Thyroid gland (tissue), 4 donors: ENCODE results near the gene ITCH.

ENCODE experiments used
- POLR2A ChIP-seq, 2 donors: fragments of 450-650 bp; IDR thresholded peaks; one replicate each; pipeline ENCODE4 v1.6.1; 2017; ENCODE audit warnings: antibody characterized with exemption in 2 of 2, mild to moderate bottlenecking in 2 of 2, moderate library complexity in 1 of 2
- TF ChIP-seq, protein P1 (sequence below), 6 experiments: fragments of 200-600 bp in 3 of 6; fragments of 450-650 bp in 3 of 6; sonication (generic) in 3 of 6; IDR thresholded peaks; one replicate each; pipeline ENCODE4 v1.5.1; 2016 to 2019; ENCODE audit warnings: antibody characterized with exemption in 6 of 6, mild to moderate bottlenecking in 2 of 6, inconsistent platforms in 1 of 6, moderate library complexity in 1 of 6

GRCh38 chr20:34421766-34422466 lies 58.8 kb downstream of the ITCH start:
- TF ChIP-seq, protein P1, sequence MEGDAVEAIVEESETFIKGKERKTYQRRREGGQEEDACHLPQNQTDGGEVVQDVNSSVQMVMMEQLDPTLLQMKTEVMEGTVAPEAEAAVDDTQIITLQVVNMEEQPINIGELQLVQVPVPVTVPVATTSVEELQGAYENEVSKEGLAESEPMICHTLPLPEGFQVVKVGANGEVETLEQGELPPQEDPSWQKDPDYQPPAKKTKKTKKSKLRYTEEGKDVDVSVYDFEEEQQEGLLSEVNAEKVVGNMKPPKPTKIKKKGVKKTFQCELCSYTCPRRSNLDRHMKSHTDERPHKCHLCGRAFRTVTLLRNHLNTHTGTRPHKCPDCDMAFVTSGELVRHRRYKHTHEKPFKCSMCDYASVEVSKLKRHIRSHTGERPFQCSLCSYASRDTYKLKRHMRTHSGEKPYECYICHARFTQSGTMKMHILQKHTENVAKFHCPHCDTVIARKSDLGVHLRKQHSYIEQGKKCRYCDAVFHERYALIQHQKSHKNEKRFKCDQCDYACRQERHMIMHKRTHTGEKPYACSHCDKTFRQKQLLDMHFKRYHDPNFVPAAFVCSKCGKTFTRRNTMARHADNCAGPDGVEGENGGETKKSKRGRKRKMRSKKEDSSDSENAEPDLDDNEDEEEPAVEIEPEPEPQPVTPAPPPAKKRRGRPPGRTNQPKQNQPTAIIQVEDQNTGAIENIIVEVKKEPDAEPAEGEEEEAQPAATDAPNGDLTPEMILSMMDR (IDR thresholded peaks at IDR 0.05) = no peak
- TF ChIP-seq POLR2A (IDR thresholded peaks at IDR 0.05) = no peak
